Epithelial cell of esophagus (primary cell): ENCODE results near the gene FOXD2.

Source experiments
- DNase-seq: peaks from one replicate; pipeline ENCODE4 v3.0.0; 2010; ENCODE audit warnings: low read depth
- H3K4me3 ChIP-seq: 2 replicates; pipeline ENCODE4 v1.5.1; 2011; ENCODE audit warnings: mild to moderate bottlenecking, low read length, control low read depth
- CTCF ChIP-seq: IDR thresholded peaks from 2 replicates; pipeline ENCODE4 v1.5.1; 2011; ENCODE audit warnings: low read depth, mild to moderate bottlenecking, low read length, control low read depth, inconsistent platforms; ENCODE audit not compliant: insufficient read depth; ENCODE audit errors: missing control alignments

The FOXD2 gene

DNA sequence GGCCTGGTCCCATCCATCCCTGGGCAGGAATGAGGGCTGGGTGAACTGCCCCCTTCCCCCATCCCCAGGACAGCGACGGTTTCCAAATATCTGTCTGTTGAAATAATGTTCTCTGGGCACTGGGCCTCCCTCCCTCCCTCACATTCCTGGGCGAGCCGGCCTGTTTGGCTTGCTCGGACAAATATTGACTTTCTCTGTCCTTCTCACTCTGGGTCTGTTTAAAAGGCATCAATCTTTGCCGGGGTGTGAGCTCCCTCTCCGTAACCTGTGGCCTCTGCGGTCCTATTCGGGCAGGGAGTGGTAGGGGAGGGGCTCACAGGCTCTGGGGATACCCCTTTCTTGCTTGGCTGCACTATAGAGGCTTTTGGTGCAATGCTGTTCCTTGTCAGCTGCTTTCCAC lies 40.2 kb downstream of the FOXD2 start:
- no peak for TF ChIP-seq CTCF
- no peak overlapping the region for H3K4me3 ChIP-seq
- DNase-seq: no peak

- H3K4me3 ChIP-seq: no peak overlapping the region
- DNase-seq: no peak
- TF ChIP-seq CTCF: no peak
These were observed 41.8 kb downstream of the FOXD2 start for GRCh38 chr1:47479664-47480063.

DNA sequence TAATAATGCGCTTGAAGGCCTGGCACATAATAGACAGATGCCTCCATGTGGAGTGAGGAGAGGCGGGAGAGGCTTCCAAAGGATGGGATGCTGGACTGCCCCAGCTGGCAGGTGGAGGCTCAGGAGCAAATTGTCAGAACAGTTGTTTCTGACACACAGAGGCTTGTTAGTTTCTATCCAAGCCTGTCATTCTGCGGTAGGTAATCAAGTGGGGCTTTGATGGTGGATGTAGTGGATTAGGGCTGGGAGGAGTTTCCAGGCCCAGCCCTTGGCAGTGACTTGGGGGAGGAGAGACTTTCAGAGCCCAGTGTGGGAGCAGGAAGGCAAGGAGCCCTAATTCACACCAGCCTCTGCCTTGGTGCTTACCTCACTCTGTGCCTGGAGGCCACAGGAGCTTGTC lies 44.1 kb downstream of the FOXD2 start:
- no peak overlapping the region for H3K4me3 ChIP-seq
- no peak for DNase-seq
- no peak for TF ChIP-seq CTCF

DNA sequence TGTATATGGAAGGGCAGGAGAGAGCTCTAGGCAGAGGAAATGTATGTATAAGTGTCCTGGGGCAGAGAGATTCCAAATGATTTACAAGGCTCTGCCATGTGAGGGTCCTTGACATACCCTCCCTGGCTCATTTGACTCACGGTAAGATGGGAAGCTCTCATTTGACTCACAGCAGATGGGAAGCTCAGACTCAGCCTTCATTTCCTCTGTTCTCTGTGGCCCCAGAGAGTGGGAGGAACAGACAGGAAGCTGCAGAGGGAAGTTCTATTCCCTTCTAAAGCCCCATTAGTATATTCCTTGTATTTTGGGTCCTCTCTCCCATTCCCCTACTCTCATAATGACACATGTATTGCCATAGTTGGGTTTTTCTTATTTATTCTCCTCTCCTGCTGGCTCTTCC lies 44.9 kb downstream of the FOXD2 start:
- no peak for TF ChIP-seq CTCF
- H3K4me3 ChIP-seq: no peak overlapping the region
- DNase-seq: no peak

GRCh38 chr1:47483651-47484050 lies 45.8 kb downstream of the FOXD2 start:
- no peak for TF ChIP-seq CTCF
- H3K4me3 ChIP-seq: no peak overlapping the region

GRCh38 chr1:47485817-47486216 lies 48.0 kb downstream of the FOXD2 start:
- no peak for DNase-seq
- no peak for TF ChIP-seq CTCF
- H3K4me3 ChIP-seq: no peak overlapping the region

More at GRCh38 chr1:47483651-47484050, 45.8 kb downstream of the FOXD2 start:
- DNase-seq: no peak

GRCh38 chr1:47487332-47487731 lies 49.5 kb downstream of the FOXD2 start:
- no peak overlapping the region for H3K4me3 ChIP-seq
- no peak for DNase-seq
- no peak for TF ChIP-seq CTCF
